Heart right ventricle (tissue), 16 donors: Measurements from ENCODE around the gene MUC3A. TPM values are rescaled to one million over a fixed set of nuclear protein-coding genes. Genes with fewer than 3 reads are reported as not detected.
"Not testable (repeated sequence)": the region's sequence is repeated elsewhere in the genome, so short reads cannot be mapped to it uniquely, and the experiment has no call there.

Source experiments
- ATAC-seq, 8 donors: fragments of 200-7000 bp; cut with Tn5 transposase; one replicate each; pipeline ENCODE4 v1.9.1; 2020; ENCODE audit warnings: mild to moderate bottlenecking in 8 of 8, moderate library complexity in 8 of 8, moderate number of reproducible peaks in 1 of 8
- DNase-seq, 2 donors: peaks; one replicate each; pipeline ENCODE4 v3.0.0-alpha.2; 2020
- H3K27ac ChIP-seq, 10 donors: fragments of 200-600 bp; sonication (generic) in 2 of 10; one replicate each; pipeline versions ENCODE4 v1.5.0 to v1.8.0; 2020 to 2022; ENCODE audit warnings: mild to moderate bottlenecking in 3 of 10
- H3K27me3 ChIP-seq, 7 donors: fragments of 200-600 bp; one replicate each; pipeline ENCODE4 v1.8.0; 2021 to 2022; ENCODE audit warnings: mild to moderate bottlenecking in 2 of 7
- H3K36me3 ChIP-seq, 9 donors: fragments of 200-600 bp; sonication (generic) in 1 of 9; one replicate each; pipeline versions ENCODE4 v1.5.0 to v1.8.0; 2020 to 2022; ENCODE audit warnings: mild to moderate bottlenecking in 2 of 9
- H3K4me1 ChIP-seq, 9 donors: fragments of 200-600 bp; sonication (generic) in 1 of 9; one replicate each; pipeline versions ENCODE4 v1.5.0 to v1.8.0; 2020 to 2022; ENCODE audit warnings: mild to moderate bottlenecking in 4 of 9
- H3K4me3 ChIP-seq, 10 donors: fragments of 200-600 bp; sonication (generic) in 2 of 10; one replicate each; pipeline versions ENCODE4 v1.5.0 to v1.8.0; 2020 to 2022; ENCODE audit warnings: mild to moderate bottlenecking in 7 of 10, moderate library complexity in 2 of 10
- H3K9me3 ChIP-seq, 11 donors: fragments of 200-600 bp in 10 of 11; sonication (generic) in 2 of 11; one replicate each; pipeline versions ENCODE4 v1.5.0 to v1.8.0; 2013 to 2022; ENCODE audit warnings: mild to moderate bottlenecking in 2 of 11, control low read depth in 1 of 11, moderate library complexity in 1 of 11
- whole genome bisulfite sequencing, 2 donors: extraction: QIAGEN DNeasy Blood & Tissue Kit; methylation state at CpG; one replicate each; pipeline ENCODE4 v1.1.7; 2013; ENCODE audit warnings: inconsistent platforms in 1 of 2; 5-methylcytosine and 5-hydroxymethylcytosine counted together
- intact Hi-C, 10 donors: fragments of 100-400 bp; cut with DNase I; formaldehyde crosslinking; loops; one replicate each; pipeline versions ENCODE4 v1.11.1 to v1.14.2; 2022
- polyA plus RNA-seq, 2 donors: library from polyadenylated mRNA; stranded (reverse); fragments of 200-250 nt; gene quantifications; one replicate each; pipeline ENCODE4 v1.2.3, GENCODE V29; 2013
- total RNA-seq, 10 donors: library from RNA; stranded (reverse); fragmentation: NEBNext Ultra II Directional in 3 of 10; extraction: Animal tissue kit (Norgen Biotek cat#: 25700) in 3 of 10; gene quantifications; one replicate each; pipeline versions ENCODE4 v1.2.1 to v1.2.4, GENCODE V29; 2021 to 2023
- TF ChIP-seq, protein P1 (sequence below), 9 donors: fragments of 200-600 bp; sonication (generic) in 2 of 9; IDR thresholded peaks; one replicate each; pipeline versions ENCODE4 v1.5.0 to v1.8.0; 2021 to 2022; ENCODE audit warnings: antibody characterized with exemption in 9 of 9, mild to moderate bottlenecking in 5 of 9, moderate library complexity in 1 of 9
- donor health status: Arrhythmogenic right ventricular cardiomyopathy.
- donor health status: ischemic (EF 13 %, LVEDD 7.1; RV severe dilation, severe dysfunction).
- donor health status: healthy with polysubstance abuse.
- donor health status: DM: no; HTN: yes; CAD: no.
- donor health status: DM: no; HTN: no; CAD: no.
- donor health status: ischemic (EF 25% LVEDD 6.9; RV normal size, moderate dysfunction).
- donor health status: ischemic (EF 25% LVEDD 5.7; RV mildly dilated, moderate dysfunction).
- donor health status: healthy.
- donor health status: DM: yes; HTN: yes; CAD: no.
- donor health status: Ischemic cardiomyopathy.
- donor health status: ischemic (EF 35%, LVEDD 5.7; RV mildly dilated, moderate dysfunction).
- donor health status: nonischemic (EF 11% LVEDD 7.7; RV severe dilation, severe dysfunction).
- donor health status: DM: yes; HTN: yes; CAD: no.
- donor health status: PGD.
- donor health status: ischemic (EF 29% LVEDD 5.4; RV normal size, mild dysfunction).
- donor health status: nonischemic (EF 23%, LVEDD 6.1; RV moderate dilation, normal function).

The MUC3A gene
- total and polyA plus RNA-seq, 12 donors, result 0.23 to 3.5 (median 0.75) TPM

DNA sequence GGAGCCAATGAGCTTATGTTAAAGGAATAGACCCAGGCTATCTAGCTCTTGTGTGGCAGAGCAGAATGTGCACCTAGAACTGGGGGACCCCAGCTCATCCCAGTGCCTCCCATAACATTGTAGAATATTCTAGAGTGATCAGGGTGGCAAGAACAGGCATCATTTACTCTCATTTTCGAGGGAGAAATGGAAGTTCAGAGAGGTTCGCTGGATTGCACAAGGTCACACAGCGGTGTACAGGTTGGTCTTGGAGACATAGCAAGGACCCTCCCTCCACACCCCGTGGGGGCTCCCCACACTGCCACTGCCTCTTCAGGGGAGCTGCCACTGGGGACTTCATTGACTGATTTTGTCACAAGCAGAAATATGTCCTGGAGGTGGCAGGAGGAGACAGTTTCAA lies 29.0 kb downstream of the MUC3A start:
- H3K9me3 ChIP-seq, result peaks cover 0 to 11% (median 0%) of the 10 kb centered on the region in 11 donors
- no peaks in the 10 kb centered on the region for H3K36me3 ChIP-seq
- no peaks in the 10 kb centered on the region for H3K4me1 ChIP-seq
- H3K27me3 ChIP-seq, result peaks cover 0 to 24% (median 15%) of the 10 kb centered on the region in 7 donors
- WGBS, 2 donors, result 72 to 73% methylated on average over 4 of the region's 4 CpGs
- intact Hi-C loops, result no loop called here
- H3K27ac ChIP-seq, result no peak overlapping the region
- TF ChIP-seq, protein P1, sequence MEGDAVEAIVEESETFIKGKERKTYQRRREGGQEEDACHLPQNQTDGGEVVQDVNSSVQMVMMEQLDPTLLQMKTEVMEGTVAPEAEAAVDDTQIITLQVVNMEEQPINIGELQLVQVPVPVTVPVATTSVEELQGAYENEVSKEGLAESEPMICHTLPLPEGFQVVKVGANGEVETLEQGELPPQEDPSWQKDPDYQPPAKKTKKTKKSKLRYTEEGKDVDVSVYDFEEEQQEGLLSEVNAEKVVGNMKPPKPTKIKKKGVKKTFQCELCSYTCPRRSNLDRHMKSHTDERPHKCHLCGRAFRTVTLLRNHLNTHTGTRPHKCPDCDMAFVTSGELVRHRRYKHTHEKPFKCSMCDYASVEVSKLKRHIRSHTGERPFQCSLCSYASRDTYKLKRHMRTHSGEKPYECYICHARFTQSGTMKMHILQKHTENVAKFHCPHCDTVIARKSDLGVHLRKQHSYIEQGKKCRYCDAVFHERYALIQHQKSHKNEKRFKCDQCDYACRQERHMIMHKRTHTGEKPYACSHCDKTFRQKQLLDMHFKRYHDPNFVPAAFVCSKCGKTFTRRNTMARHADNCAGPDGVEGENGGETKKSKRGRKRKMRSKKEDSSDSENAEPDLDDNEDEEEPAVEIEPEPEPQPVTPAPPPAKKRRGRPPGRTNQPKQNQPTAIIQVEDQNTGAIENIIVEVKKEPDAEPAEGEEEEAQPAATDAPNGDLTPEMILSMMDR (IDR thresholded peaks at IDR 0.05), result no peak
- no peak for ATAC-seq
- no peak for DNase-seq
- H3K4me3 ChIP-seq, result no peak overlapping the region

DNA sequence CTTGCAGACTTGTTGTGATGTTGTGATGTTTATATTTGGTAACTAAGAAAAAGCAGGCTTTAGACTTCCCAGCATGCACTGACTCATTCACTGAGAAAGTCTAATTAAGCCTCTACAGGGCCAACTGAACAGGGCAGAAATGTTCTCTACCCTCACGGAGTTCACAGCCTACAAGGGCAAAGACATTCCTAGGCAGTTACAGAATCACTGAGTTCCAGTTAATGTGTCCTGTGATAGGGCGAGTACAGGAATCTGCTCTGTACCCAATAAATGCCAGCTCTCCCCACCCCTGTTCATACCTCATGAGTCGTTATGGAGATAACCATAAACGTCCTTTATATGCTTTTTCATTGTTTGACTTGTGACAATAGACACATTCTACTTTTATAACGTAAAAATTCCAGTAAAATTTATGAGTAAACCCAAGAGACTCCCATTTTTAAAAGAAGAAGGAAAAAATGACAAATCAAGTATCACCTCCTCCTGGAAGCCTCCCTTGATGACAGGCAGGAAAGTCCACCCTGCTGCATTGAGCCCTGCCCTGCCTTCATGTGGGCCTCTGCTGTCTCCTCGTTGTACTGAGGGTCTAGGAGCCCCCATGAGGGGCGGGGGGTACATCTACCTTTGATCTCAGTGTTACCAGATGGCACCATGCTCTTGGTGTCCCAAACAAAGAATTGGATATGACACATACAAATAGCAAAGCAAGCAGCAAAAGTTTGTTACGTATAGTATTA lies 34.3 kb downstream of the MUC3A start:
- peaks cover 0 to 5% (median 0%) of the 10 kb centered on the region in 7 donors for H3K27me3 ChIP-seq
- no peak for ATAC-seq
- intact Hi-C loops, result no loop called here
- no peaks in the 10 kb centered on the region for H3K4me1 ChIP-seq
- H3K4me3 ChIP-seq, result no peak overlapping the region
- WGBS, 2 donors, result 53 to 61% methylated on average over 8 of the region's 8 CpGs
- no peak overlapping the region for H3K27ac ChIP-seq
- TF ChIP-seq, protein P1 (IDR thresholded peaks at IDR 0.05), result no peak
- DNase-seq, result no peak
- H3K36me3 ChIP-seq, result no peaks in the 10 kb centered on the region
- no peaks in the 10 kb centered on the region for H3K9me3 ChIP-seq

DNA sequence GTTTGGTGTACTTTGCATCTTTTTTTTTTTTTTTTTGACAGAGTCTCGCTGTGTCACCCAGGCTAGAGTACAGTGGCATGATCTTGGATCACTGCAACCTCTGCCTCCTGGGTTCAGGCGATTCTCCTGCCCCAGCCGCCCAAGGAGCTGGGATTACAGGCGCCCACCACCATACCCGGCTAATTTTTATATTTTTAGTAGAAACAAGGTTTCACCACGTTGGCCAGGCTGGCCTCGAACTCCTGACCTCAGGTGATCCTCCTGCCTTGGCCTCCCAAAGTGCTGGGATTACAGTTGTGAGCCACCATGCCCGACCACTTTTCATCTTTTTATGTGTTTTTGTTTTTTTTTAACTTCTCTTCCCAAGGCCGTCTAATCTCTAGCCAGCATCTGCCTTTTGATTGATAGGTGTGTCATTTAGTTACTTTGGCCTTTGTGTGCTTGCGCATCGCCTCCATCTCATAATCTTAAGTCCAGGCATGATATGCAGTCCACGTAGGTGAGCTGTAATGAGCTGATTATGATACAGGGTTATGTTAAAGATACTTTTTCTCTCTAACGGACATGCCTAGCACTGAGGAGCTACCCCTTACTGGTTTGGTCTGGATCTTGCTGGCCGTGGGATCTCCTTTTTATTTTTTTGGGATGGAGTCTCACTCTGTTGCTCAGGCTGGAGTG lies 35.0 kb downstream of the MUC3A start:
- H3K27me3 ChIP-seq, H3K9me3 ChIP-seq, H3K4me1 ChIP-seq, H3K36me3 ChIP-seq, H3K4me3 ChIP-seq, ATAC-seq, DNase-seq, H3K27ac ChIP-seq, intact Hi-C loops: not testable (repeated sequence)
- WGBS, 2 donors, result 76% methylated on average over 14 of the region's 14 CpGs

DNA sequence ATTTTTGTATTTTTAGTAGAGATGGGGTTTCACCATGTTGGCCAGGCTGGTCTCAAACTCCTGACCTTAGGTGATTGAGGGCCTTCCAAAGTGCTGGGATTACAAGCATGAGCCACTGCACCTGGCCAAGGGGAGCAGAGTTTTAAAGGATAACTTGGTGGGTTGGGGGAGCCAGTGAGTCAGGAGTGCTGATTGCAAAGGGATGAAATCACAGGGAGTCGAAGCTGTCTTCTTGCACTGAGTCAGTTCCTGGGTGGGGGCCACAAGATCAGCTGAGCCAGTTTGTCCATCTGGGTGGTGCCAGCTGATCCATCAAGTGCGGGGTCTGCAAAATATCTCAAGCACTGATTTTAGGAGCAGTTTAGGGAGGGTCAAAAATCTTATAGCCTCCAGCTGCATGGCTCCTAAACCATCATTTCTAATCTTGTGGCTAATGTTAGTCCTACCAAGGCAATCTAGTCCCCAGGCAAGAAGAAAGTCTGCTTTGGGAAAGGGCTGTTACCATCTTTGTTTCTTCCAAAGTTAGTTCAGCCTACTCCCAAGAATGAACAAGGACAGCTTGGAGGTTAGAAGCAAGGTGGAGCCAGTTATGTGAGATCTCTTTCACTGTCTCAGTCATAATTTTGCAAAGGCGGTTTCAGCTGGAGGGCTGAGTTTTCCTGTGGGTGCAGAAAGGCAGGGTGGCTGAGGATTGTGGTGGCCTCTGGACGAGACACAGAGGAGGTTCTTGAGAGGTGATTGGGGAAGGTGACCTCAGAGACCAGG lies 35.9 kb downstream of the MUC3A start:
- H3K9me3 ChIP-seq, intact Hi-C loops, DNase-seq, ATAC-seq, H3K27ac ChIP-seq, H3K27me3 ChIP-seq, H3K4me1 ChIP-seq, H3K36me3 ChIP-seq, H3K4me3 ChIP-seq: not testable (repeated sequence)
- WGBS, 2 donors, result 54 to 60% methylated on average over 4 of the region's 4 CpGs

DNA sequence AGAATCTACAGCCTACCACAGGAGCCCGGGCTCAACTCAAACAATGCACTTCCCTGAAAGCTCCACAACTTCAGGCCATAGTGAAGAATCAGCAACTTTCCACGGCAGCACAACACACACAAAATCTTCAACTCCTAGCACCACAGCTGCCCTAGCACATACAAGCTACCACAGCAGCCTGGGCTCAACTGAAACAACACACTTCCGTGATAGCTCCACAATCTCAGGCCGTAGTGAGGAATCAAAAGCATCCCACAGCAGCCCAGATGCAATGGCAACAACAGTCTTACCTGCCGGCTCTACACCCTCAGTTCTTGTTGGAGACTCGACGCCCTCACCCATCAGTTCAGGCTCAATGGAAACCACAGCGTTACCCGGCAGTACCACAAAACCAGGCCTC lies 42.3 kb downstream of the MUC3A start:
- no peaks in the 10 kb centered on the region for H3K9me3 ChIP-seq
- no peaks in the 10 kb centered on the region for H3K36me3 ChIP-seq
- no peak overlapping the region for H3K27ac ChIP-seq
- intact Hi-C loops, result no loop called here
- H3K27me3 ChIP-seq, result peaks cover 0 to 3% (median 0%) of the 10 kb centered on the region in 7 donors
- no peaks in the 10 kb centered on the region for H3K4me1 ChIP-seq
- ATAC-seq (no peak), DNase-seq (no peak)
- TF ChIP-seq, protein P1 (IDR thresholded peaks at IDR 0.05), result no peak
- 89 to 93% methylated on average over 9 of the region's 9 CpGs for WGBS, 2 donors
- no peak overlapping the region for H3K4me3 ChIP-seq

DNA sequence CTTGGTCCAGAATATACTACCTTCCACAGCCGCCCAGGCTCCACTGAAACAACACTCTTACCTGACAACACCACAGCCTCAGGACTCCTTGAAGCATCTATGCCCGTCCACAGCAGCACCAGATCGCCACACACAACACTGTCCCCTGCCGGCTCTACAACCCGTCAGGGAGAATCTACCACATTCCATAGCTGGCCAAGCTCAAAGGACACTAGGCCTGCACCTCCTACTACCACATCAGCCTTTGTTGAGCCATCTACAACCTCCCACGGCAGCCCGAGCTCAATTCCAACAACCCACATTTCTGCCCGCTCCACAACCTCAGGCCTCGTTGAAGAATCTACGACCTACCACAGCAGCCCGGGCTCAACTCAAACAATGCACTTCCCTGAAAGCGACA lies 42.9 kb downstream of the MUC3A start:
- H3K9me3 ChIP-seq, intact Hi-C loops, H3K36me3 ChIP-seq, H3K4me1 ChIP-seq, H3K4me3 ChIP-seq, ATAC-seq, DNase-seq, H3K27ac ChIP-seq, H3K27me3 ChIP-seq: not testable (repeated sequence)
- 78 to 87% methylated on average over 11 of the region's 12 CpGs for WGBS, 2 donors

DNA sequence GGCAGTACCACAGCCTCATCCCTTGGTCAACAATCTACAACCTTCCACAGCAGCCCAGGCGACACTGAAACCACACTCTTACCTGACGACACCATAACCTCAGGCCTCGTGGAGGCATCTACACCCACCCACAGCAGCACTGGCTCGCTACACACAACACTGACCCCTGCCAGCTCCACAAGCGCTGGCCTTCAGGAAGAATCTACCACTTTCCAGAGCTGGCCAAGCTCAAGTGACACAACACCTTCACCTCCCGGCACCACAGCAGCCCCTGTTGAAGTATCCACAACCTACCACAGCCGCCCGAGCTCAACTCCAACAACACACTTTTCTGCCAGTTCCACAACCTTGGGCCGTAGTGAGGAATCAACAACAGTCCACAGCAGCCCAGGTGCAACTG lies 45.3 kb downstream of the MUC3A start:
- H3K36me3 ChIP-seq, H3K9me3 ChIP-seq, H3K4me1 ChIP-seq, intact Hi-C loops, H3K4me3 ChIP-seq, H3K27me3 ChIP-seq, H3K27ac ChIP-seq, DNase-seq: not testable (repeated sequence)
- peak in 3 of 8 donors; percentile 25 to 44 (median 27) for ATAC-seq
- no CpG with 5 or more reads among the region's 9 CpGs for WGBS, 2 donors

DNA sequence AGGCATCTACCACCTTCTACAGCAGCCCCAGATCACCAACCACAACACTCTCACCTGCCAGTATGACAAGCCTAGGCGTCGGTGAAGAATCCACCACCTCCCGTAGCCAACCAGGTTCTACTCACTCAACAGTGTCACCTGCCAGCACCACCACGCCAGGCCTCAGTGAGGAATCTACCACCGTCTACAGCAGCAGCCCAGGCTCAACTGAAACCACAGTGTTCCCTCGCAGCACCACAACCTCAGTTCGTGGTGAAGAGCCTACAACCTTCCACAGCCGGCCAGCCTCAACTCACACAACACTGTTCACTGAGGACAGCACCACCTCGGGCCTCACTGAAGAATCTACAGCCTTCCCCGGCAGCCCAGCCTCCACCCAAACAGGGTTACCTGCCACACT lies 49.2 kb downstream of the MUC3A start:
- WGBS, 2 donors, result 77 to 78% methylated on average over 4 of the region's 10 CpGs

More for the DNA sequence above, 49.2 kb downstream of the MUC3A start:
- H3K9me3 ChIP-seq, H3K36me3 ChIP-seq, H3K4me1 ChIP-seq, ATAC-seq, H3K27me3 ChIP-seq, DNase-seq, H3K4me3 ChIP-seq, H3K27ac ChIP-seq, intact Hi-C loops: not testable (repeated sequence)
